Measurements from ENCODE around the gene CBLB.
"Not testable (repeated sequence)": the region's sequence is repeated elsewhere in the genome, so short reads cannot be mapped to it uniquely, and the experiment has no call there.

CBLB gene

GRCh38 chr3:105844704-105845103, 24.1 kb downstream of the CBLB start:
- DNase-seq: no peak

DNA sequence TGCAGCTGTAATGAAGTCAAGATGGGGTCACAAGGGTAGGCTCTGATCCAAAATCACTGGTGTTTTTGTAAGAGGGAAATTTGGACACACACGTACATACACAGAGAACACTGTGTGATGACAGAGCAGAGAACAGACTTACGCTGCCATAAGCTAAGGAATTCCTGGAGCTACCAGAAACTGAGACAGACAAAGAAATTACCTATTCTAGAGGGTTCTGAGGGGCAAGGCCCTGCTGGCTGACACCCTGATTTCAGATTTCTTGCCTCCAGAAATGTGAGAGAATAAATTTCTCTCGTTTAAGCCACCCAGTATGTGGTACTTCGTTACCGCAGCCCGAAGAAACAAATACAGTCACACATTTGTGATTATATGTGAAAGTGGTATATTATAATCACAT, 24.8 kb downstream of the CBLB start:
- DNase-seq: no peak

- no peak for DNase-seq
Measured at GRCh38 chr3:105842943-105843342, 25.9 kb downstream of the CBLB start.

DNA sequence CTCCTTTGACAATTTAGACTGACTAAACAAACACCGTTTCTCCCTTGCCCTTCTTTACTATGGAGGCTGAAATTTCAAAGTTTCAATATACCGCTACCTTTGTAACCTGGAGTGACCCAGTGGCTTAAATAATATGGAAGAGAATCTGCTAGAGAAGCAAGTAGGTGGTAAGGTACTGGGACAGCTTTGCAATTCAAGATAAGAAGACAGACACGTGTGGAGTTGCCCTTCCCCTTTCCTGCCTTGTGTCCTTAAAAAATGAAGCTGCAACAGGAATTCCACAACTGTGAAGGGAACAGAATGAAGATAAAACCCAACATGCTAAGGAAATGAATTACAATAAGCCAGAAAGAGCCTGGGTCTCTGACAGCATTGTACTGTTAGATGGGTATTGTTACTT, 26.4 kb downstream of the CBLB start:
- DNase-seq: no peak

GRCh38 chr3:105837947-105838346, 30.9 kb downstream of the CBLB start:
- DNase-seq: no peak

DNA sequence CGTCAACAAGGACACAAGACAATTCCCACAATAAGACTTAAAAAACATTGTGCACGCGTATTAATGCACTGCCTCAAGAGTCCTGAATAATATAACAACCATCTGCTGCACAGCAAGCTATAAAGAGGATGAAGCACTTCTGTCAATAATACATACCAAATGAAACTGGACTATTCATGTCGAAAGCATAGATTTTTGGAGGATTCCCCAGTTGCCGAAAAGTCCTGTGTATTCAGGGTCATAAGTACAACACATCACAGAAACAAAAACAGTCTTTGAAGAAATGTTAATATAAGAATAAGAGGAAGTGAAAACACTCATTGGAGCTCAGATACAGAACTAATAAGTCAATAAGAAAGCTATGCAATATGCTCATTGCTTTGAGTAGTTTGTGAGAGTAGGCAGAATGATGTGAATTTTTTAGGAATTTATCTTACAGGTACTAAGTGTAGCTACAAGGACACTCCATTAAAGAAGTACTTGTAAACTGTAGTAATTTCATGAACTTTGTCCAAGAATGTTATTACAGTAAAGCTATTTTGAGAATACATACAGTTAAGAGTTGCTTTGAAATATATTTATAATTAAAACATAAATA, 31.6 kb downstream of the CBLB start:
- no peak for DNase-seq

- DNase-seq: no peak
Measured at GRCh38 chr3:105836533-105836932, 32.3 kb downstream of the CBLB start.

- DNase-seq: no peak
Measured at GRCh38 chr3:105835606-105836005, 33.2 kb downstream of the CBLB start.

DNA sequence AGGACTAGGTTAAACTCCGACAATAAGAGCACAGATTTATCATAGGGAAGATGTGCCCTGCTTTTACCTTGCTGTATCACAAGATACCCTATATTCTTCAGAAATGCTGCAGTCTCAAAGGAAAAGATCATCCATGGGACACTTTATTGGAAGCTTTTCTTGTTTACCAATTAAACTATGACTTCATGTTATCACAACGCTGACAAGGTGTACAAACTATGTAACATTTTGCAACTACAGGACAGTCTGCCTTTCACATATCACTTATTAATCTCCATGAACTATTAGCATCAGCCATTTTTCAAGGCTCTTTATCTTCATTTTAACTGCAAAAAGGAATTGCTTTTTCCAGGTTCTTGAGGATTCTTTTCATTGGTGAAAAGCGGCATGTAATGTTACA, 34.0 kb downstream of the CBLB start:
- no peak for DNase-seq

GRCh38 chr3:105832644-105833043, 36.2 kb downstream of the CBLB start:
- no peak for DNase-seq

GRCh38 chr3:105830836-105831235, 38.0 kb downstream of the CBLB start:
- no peak for DNase-seq

DNA sequence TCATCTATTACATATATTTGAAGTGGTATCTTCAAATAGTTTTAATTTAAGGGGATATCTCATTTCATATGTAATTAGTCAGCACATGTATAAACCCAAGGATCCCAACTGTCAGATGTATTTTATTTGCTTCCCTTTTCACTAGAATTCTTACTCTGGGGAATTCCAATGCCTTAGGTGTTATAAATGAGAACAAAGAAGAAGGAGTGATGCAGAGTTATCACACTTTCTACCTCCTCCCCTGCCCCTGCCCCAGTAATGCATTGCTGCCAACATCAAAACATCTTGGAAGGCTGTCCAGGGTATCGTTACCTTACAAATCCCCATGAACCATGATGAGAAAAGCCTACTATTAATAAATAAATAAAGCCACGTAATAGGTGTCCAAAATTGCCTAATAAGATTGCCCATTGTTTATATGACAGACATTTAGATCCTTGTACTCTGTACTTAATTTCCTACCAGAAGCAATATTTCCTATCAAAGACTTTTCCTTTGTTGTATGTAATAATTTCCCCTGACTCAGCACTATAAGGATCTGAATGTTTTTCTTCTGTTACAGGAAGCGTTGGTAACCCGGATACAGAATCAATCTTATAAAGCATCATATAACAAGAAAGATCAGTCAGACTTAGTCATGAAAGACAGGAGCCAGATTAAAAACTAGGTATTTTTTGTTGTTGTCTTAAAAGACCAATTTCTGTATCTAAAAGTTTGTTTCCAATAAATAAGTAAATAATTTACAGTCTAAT, 38.8 kb downstream of the CBLB start:
- no peak for DNase-seq

GRCh38 chr3:105829229-105829628, 39.6 kb downstream of the CBLB start:
- no peak for DNase-seq

DNA sequence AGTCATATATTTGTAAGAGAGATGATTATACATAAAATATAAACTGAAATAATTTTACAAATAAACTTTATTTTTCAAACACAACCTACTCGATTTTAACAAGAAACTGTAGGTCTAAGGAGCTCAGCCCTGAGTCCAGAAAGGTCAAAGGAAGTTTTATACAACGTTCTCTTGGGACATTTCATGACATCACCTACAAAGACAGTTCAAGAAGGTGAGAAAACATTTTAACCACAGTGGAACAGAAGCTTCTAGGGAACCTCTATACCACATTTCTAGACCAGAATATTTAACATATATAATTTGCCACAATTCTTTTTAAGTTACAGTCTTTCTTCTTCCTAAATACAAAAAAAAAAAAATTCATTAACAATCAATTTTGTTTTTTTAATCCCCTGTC, 40.1 kb downstream of the CBLB start:
- DNase-seq: no peak

- no peak for DNase-seq
Measured at GRCh38 chr3:105827959-105828358, 40.9 kb downstream of the CBLB start.

DNA sequence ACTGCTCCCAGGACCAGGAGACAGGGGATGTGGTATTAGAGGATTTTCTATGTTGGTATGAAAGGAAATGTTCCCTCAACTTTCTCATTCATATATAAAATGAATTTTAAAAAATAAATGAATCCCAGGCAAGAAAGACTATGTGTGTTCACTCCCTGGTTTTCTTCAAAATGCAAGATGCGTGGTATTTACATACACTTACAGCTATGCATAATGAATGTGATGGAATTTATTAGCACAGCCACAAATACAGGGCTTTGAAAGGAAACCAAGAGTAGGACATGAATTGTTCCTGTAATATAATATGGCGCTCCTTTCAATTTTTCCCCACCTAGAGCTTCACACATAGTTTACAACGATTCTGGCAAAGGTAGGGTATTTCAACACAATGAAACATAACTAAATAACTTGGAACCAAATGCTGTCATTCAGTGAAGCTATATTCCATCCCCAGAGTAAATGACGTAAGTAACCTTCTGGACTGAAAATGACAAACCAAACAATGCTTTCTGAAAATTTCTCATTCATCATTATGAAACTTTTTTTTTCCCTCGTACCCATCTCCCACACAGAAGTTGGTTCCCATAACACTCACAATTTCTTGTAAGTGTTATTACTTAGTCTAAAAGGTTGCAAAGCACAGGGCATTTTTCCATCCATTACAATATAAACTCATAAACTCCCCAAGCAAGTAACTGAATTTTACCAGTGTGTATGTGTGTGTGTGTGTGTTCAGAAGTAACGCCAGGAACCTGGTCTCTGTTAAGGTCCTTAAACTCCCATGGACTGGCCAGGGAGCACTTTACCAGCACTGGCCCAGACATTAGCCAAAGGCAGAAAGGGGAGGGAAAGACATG, 41.8 kb downstream of the CBLB start:
- no peak for DNase-seq

DNA sequence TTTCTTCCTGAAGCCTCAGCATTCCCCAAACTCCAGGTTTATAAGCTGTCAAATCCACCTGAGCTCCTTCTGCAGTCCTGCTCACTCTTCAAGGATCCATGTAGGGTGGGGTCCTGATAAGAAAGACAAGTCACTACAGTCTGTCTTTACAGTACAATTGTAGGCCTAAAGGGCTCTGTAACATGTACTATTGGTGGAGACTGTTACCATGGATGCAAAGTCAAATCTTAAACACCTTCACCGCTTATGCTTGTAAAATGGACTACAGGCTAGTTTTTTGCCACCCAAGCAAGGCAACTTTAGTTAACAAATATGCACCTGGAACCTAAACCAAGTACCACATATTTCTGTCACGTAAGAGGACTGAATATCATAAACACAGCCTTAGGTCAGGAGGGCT, 44.7 kb downstream of the CBLB start:
- DNase-seq: no peak

DNA sequence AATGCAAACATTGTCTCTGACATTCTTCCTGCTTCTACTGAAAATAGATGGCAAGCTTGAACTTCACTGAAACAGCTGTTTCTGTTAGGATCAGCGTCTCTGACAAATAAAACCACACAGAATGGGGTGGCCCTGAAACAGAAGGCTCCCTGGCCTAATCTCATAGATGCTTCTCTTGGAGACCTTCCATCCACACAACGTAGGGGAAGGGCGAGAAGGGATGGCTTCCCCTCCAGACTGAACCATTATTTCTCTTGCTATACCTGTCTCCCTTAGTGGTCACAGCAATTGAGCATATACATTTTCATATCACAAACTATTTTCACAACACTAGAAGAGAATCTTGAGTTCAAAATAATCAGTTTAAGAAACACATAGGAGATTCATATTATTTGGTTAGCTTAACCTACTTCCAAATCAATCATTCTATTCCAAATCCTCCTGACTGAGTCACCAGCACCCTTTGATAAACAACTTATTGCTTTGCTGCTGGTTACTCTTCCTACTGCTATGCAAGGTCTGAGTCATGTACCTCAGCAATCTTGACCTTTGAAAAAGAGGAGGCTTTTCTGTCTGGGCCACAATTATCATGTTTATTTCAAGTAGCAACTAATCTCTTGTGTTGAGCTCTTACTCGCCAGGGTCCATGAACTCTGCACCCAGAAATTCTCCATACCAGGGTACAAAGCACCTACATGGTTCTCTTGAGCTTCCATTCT, 45.5 kb downstream of the CBLB start:
- no peak for DNase-seq

- no peak for DNase-seq
Measured at GRCh38 chr3:105822171-105823123, 46.4 kb downstream of the CBLB start.

GRCh38 chr3:105821433-105821832, 47.4 kb downstream of the CBLB start:
- DNase-seq: no peak

DNA sequence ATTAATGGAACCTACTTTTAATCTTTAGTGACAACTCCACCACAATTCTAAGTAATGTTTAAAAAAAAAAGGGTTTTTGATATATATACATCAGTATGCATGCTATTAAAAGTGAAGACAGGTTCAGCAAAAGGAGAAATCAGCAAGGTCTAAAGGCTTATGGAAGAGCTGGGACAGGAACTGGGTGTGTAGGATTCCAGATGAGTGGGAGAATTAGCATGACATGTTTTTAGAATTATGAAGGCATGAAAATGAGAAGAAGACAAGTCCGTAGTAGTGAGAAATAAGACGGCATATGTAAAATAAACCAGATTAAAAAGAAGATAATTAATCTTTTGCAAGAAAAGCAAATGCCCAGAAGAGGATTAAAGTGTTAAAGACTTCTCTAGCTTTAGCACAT, 52.0 kb downstream of the CBLB start:
- DNase-seq: no peak

- DNase-seq: not testable (repeated sequence)
Measured at GRCh38 chr3:105815331-105815730, 53.5 kb downstream of the CBLB start.
